HL-60/S4 treated with phorbol 12-myristate 13-acetate at 8.2 ng/mL for 4 days and 3 days (cell line): ENCODE measurements around the gene SKAP2.

Experiments
- in situ Hi-C: fragments of 300-500 bp; cut with MboI; formaldehyde crosslinking; loops from 2 replicates; pipeline ENCODE4 v1.15.0; 2022; ENCODE audit warnings: low sequenced_read_pairs

SKAP2 gene

GRCh38 chr7:26618898-26619297, 245.5 kb downstream of the SKAP2 start:
- in situ Hi-C loops, result no loop called here

- in situ Hi-C loops, result no loop called here
These were observed 245.9 kb downstream of the SKAP2 start for GRCh38 chr7:26618449-26618848.
